OCI-LY3 (cell line): ENCODE results near the gene MYOCD.

Source experiments
- CTCF ChIP-seq: fragments of 200-600, 300-600 bp; sonication (generic); IDR thresholded peaks from 2 replicates; pipeline ENCODE4 v1.5.1; 2014; ENCODE audit warnings: antibody characterized with exemption, low read length, low read depth
- EZH2phosphoT487 ChIP-seq: fragments of 200-600 bp; shearing (Covaris generic); IDR thresholded peaks from 2 replicates; pipeline ENCODE4 v1.6.1; 2018; ENCODE audit warnings: antibody characterized with exemption, mixed run types, low read depth

- TF ChIP-seq CTCF (no peak), EZH2phosphoT487 (no peak)
Measured at GRCh38 chr17:12736526-12736925, 70.8 kb downstream of the MYOCD start.
